Transverse colon (tissue), 4 donors: ENCODE results near the gene SCRG1. TPM values are rescaled to one million over a fixed set of nuclear protein-coding genes. Genes with fewer than 3 reads are reported as not detected.

Experiments used
- DNase-seq: peaks from one replicate; pipeline ENCODE4 v3.0.0-alpha.2; 2019
- H3K27ac ChIP-seq, 4 donors: fragments of 200-600 bp; sonication (generic); 2 replicates each; pipeline ENCODE4 v1.5.1; 2016 to 2018; ENCODE audit warnings: inconsistent platforms in 4 of 4
- H3K27me3 ChIP-seq: fragments of 200-600 bp; sonication (generic); 2 replicates; pipeline ENCODE4 v1.5.1; 2017; ENCODE audit warnings: inconsistent platforms
- H3K36me3 ChIP-seq, 4 donors: fragments of 200-600 bp; sonication (generic); 2 replicates each; pipeline ENCODE4 v1.5.1; 2017 to 2019; ENCODE audit warnings: inconsistent platforms in 4 of 4
- H3K4me1 ChIP-seq, 4 donors: fragments of 200-600 bp; sonication (generic); 2 replicates each; pipeline ENCODE4 v1.5.1; 2017 to 2020; ENCODE audit warnings: inconsistent platforms in 4 of 4
- H3K4me3 ChIP-seq, 4 donors: fragments of 200-600 bp; sonication (generic); 1 replicate in 1 of 4; 2 replicates in 3 of 4; pipeline versions ENCODE4 v1.5.1 to v1.6.1; 2017 to 2019; ENCODE audit warnings: inconsistent platforms in 4 of 4
- H3K9me3 ChIP-seq, 2 donors: fragments of 200-600 bp; sonication (generic); 2 replicates each; pipeline ENCODE4 v1.5.1; 2017 to 2019; ENCODE audit warnings: inconsistent platforms in 2 of 2
- EP300 ChIP-seq: sonication (generic); formaldehyde crosslinking; IDR thresholded peaks from one replicate; pipeline ENCODE4 v1.6.1; 2017; ENCODE audit warnings: antibody characterized with exemption, low read depth
- POLR2A ChIP-seq: fragments of 450-650 bp; IDR thresholded peaks from one replicate; pipeline ENCODE4 v1.6.1; 2016; ENCODE audit warnings: antibody characterized with exemption, mild to moderate bottlenecking, moderate library complexity
- POLR2AphosphoS5 ChIP-seq, 3 donors: sonication (generic); formaldehyde crosslinking; IDR thresholded peaks; one replicate each; pipeline ENCODE4 v1.6.1; 2016; ENCODE audit warnings: antibody characterized with exemption in 3 of 3
- WGBS, 2 donors: methylation state at CpG; one replicate each; pipeline ENCODE4 v1.1.5; 2018; ENCODE audit warnings: low coverage in 1 of 2; 5-methylcytosine and 5-hydroxymethylcytosine counted together
- in situ Hi-C, 4 donors: fragments of 200-750 bp; cut with MboI; loops; one replicate each; pipeline versions ENCODE4 v1.15.0 to v1.15.1; 2017; ENCODE audit warnings: low sequenced_read_pairs in 3 of 4, low pct_ligation_motif_present in 1 of 4, low pct_unique_long_range_greater_than_20kb in 1 of 4
- intact Hi-C: fragments of 100-400 bp; cut with DNase I; formaldehyde crosslinking; loops from one replicate; pipeline ENCODE4 v1.15.1; 2023; ENCODE audit warnings: low total_unique reads
- total RNA-seq, 4 donors: library from RNA; depleted of rRNA; stranded (reverse); fragments of >200 nt; gene quantifications; one replicate each; pipeline ENCODE4 v1.1.0, GENCODE V29; 2016
- TF ChIP-seq, protein P1 (sequence below), 5 experiments: fragments of 200-600 bp in 3 of 5; fragments of 450-650 bp in 2 of 5; sonication (generic) in 3 of 5; IDR thresholded peaks; 1 replicate in 2 of 5; 2 replicates in 3 of 5; pipeline ENCODE4 v1.5.1; 2016 to 2017; ENCODE audit warnings: antibody characterized with exemption in 5 of 5, inconsistent platforms in 3 of 5, mild to moderate bottlenecking in 2 of 5, moderate library complexity in 1 of 5

Gene SCRG1
- total RNA-seq, 4 donors from 2014 or later: 0.32 to 1.4 (median 1.0) TPM

DNA sequence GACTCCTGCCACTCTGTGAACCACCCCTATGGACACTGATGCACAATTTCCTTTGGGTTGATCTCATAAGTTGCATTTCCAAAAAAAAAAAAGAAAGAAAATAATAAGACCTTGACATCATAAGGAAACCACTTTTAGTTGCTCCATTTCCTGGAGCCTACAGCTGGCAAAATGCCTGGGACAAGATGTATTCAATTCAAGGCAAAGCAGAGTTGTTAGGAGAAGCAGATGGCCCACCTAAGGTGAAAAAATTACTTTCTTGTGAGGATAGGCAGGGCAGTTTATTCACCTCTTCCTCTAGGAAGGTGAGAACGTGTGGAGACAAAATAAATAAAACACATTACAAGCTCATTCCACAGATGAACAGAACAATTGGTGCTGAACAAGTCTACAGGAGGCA lies 14.1 kb upstream of the SCRG1 start:
- 36 to 47% methylated on average over 1 of the region's 1 CpG for WGBS, 2 donors
- Histone ChIP-seq H3K27me3 (no peaks in the 10 kb centered on the region), H3K27ac (no peak overlapping the region), H3K4me1 (peaks cover 0 to 5% (median 0%) of the 10 kb centered on the region in 4 donors), H3K36me3 (no peaks in the 10 kb centered on the region), H3K9me3 (no peaks in the 10 kb centered on the region), H3K4me3 (no peak overlapping the region)
- in situ Hi-C loops (loop anchor here (10.0 to 25.0 kb wide), 5 partner anchors 98 to 899 kb away; partner anchors contain the start of gene GALNT7 (in 1 of the 4)), intact Hi-C loops (no loop called here)
- peak; percentile 25 for DNase-seq
- TF ChIP-seq, protein P1, sequence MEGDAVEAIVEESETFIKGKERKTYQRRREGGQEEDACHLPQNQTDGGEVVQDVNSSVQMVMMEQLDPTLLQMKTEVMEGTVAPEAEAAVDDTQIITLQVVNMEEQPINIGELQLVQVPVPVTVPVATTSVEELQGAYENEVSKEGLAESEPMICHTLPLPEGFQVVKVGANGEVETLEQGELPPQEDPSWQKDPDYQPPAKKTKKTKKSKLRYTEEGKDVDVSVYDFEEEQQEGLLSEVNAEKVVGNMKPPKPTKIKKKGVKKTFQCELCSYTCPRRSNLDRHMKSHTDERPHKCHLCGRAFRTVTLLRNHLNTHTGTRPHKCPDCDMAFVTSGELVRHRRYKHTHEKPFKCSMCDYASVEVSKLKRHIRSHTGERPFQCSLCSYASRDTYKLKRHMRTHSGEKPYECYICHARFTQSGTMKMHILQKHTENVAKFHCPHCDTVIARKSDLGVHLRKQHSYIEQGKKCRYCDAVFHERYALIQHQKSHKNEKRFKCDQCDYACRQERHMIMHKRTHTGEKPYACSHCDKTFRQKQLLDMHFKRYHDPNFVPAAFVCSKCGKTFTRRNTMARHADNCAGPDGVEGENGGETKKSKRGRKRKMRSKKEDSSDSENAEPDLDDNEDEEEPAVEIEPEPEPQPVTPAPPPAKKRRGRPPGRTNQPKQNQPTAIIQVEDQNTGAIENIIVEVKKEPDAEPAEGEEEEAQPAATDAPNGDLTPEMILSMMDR (IDR thresholded peaks at IDR 0.05): no peak
- TF ChIP-seq POLR2AphosphoS5 (IDR thresholded peaks at IDR 0.05): no peak
- no peak for TF ChIP-seq POLR2A
- TF ChIP-seq EP300: no peak

DNA sequence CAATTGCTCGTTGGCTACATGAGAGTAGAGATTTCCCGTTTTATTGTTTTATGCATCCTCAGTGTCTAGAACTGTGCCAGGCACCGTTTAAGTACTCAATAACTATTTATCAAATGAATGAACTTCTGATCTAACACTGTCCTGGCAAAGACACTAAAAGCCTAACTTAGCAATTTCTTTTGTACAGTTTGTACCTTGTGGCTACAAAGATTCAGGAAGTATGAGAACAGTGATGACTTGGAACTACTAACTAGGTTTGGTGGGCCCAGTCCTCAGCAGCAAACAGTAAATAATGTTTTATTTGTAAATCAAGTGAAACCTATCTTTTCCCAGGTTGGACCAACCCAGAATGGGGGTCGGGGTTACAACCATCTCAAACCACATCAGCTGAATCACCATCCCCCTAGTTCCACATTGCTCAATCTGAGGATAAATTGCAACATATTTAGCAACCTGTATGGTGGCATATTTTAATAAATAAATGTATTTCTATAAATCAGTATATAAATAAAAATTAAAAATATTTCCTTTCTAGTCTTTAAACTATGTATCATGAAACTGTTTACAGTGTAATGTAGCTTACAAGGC lies 12.3 kb upstream of the SCRG1 start:
- no peak for DNase-seq
- Histone ChIP-seq H3K36me3 (no peaks in the 10 kb centered on the region), H3K27me3 (no peaks in the 10 kb centered on the region), H3K27ac (peak overlapping the region in 3 of 4 donors; percentile 2 to 21 (median 17)), H3K4me3 (no peak overlapping the region), H3K9me3 (no peaks in the 10 kb centered on the region), H3K4me1 (peaks cover 0 to 5% (median 0%) of the 10 kb centered on the region in 4 donors)
- in situ Hi-C loops (loop anchor here (10.0 to 25.0 kb wide), 5 partner anchors 96 to 901 kb away; partner anchors contain the start of gene GALNT7 (in 1 of the 4)), intact Hi-C loops (no loop called here)
- 10 to 62% methylated on average over 2 to 4 of the region's 4 CpGs for WGBS, 2 donors
- no peak for TF ChIP-seq POLR2AphosphoS5 (IDR thresholded peaks at IDR 0.05)
- TF ChIP-seq EP300: no peak
- no peak for TF ChIP-seq POLR2A
- TF ChIP-seq, protein P1 (IDR thresholded peaks at IDR 0.05): no peak

DNA sequence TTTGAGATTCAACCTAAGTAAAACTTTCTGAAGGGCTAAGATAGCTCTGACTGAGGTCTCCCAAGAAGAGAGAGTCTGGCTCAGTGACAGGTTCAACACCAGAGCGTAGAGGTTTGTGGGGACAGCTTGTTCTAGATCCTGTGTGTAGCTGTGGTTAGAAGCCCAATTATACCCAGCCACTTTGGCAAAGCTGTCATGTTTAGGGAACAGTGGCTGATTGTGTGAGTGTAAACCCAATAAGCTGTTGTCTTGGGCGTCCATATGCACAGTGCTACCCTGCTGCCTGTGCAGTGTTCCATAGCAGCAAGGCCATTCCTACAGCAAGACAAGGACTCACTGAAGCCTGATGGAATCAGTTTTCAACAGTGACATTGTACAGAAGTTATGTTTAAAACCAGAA lies 11.2 kb upstream of the SCRG1 start:
- 50% methylated on average over 2 of the region's 2 CpGs; no CpG with 5 or more reads in 1 of the 2 donors for WGBS, 2 donors
- H3K27ac ChIP-seq: peak overlapping the region in 3 of 4 donors; percentile 2 to 21 (median 17)
- intact Hi-C loops: no loop called here

More for the DNA sequence above, 11.2 kb upstream of the SCRG1 start:
- in situ Hi-C loops: loop anchor here (10.0 to 25.0 kb wide), 5 partner anchors 95 to 902 kb away; partner anchors contain the start of gene GALNT7 (in 1 of the 4)
- Histone ChIP-seq H3K27me3 (no peaks in the 10 kb centered on the region), H3K36me3 (no peaks in the 10 kb centered on the region), H3K4me1 (peaks cover 0 to 5% (median 0%) of the 10 kb centered on the region in 4 donors), H3K9me3 (no peaks in the 10 kb centered on the region), H3K4me3 (no peak overlapping the region)
- DNase-seq: no peak
- TF ChIP-seq, protein P1 (IDR thresholded peaks at IDR 0.05): no peak
- TF ChIP-seq EP300 (no peak), POLR2AphosphoS5 (IDR thresholded peaks at IDR 0.05) (no peak), POLR2A (no peak)
